ENCODE measurements around the gene SPON2.

Gene SPON2

GRCh38 chr4:1210241-1210841 lies 38.0 kb upstream of the SPON2 start:
- no peak overlapping the region for H3K4me3 ChIP-seq (ENCODE audit: low read length)
- no peak for DNase-seq (ENCODE audit: low read depth, low spot score)

GRCh38 chr4:1209821-1210220 lies 37.4 kb upstream of the SPON2 start:
- no peak for DNase-seq (ENCODE audit: low read depth, low spot score)
- no peak overlapping the region for H3K4me3 ChIP-seq (ENCODE audit: low read length)

GRCh38 chr4:1208970-1209704 lies 36.8 kb upstream of the SPON2 start:
- DNase-seq (ENCODE audit: low read depth, low spot score): no peak
- H3K4me3 ChIP-seq (ENCODE audit: low read length): no peak overlapping the region

GRCh38 chr4:1208266-1208961 lies 36.0 kb upstream of the SPON2 start:
- H3K4me3 ChIP-seq (ENCODE audit: low read length): no peak overlapping the region
- no peak for DNase-seq (ENCODE audit: low read depth, low spot score)

- no peak for DNase-seq (ENCODE audit: low read depth, low spot score)
- H3K4me3 ChIP-seq (ENCODE audit: low read length): no peak overlapping the region
Measured at GRCh38 chr4:1207603-1208265, 35.4 kb upstream of the SPON2 start.

GRCh38 chr4:1207157-1207470 lies 34.7 kb upstream of the SPON2 start:
- H3K4me3 ChIP-seq (ENCODE audit: low read length): no peak overlapping the region
- no peak for DNase-seq (ENCODE audit: low read depth, low spot score)

GRCh38 chr4:1206299-1207156 lies 34.1 kb upstream of the SPON2 start:
- no peak overlapping the region for H3K4me3 ChIP-seq (ENCODE audit: low read length)
- no peak for DNase-seq (ENCODE audit: low read depth, low spot score)

GRCh38 chr4:1205586-1206298 lies 33.4 kb upstream of the SPON2 start:
- DNase-seq (ENCODE audit: low read depth, low spot score): no peak
- H3K4me3 ChIP-seq (ENCODE audit: low read length): no peak overlapping the region

GRCh38 chr4:1204828-1205585 lies 32.6 kb upstream of the SPON2 start:
- no peak for DNase-seq (ENCODE audit: low read depth, low spot score)
- H3K4me3 ChIP-seq (ENCODE audit: low read length): no peak overlapping the region

- H3K4me3 ChIP-seq (ENCODE audit: low read length): no peak overlapping the region
- no peak for DNase-seq (ENCODE audit: low read depth, low spot score)
Measured at GRCh38 chr4:1204286-1204827, 32.0 kb upstream of the SPON2 start.

GRCh38 chr4:1203026-1203616 lies 30.7 kb upstream of the SPON2 start:
- no peak for DNase-seq (ENCODE audit: low read depth, low spot score)
- no peak overlapping the region for H3K4me3 ChIP-seq (ENCODE audit: low read length)

- peak overlapping the region; percentile 86 for H3K4me3 ChIP-seq (ENCODE audit: low read length)
- DNase-seq (ENCODE audit: low read depth, low spot score): no peak
Measured at GRCh38 chr4:1202526-1203011, 30.2 kb upstream of the SPON2 start.

- peak overlapping the region; percentile 86 for H3K4me3 ChIP-seq (ENCODE audit: low read length)
- peak; percentile 96 for DNase-seq (ENCODE audit: low read depth, low spot score)
Measured at GRCh38 chr4:1201851-1202525, 29.6 kb upstream of the SPON2 start.

- peak overlapping the region; percentile 86 for H3K4me3 ChIP-seq (ENCODE audit: low read length)
- DNase-seq (ENCODE audit: low read depth, low spot score): peak; percentile 52
Measured at GRCh38 chr4:1200425-1201035, 28.1 kb upstream of the SPON2 start.

- no peak for DNase-seq (ENCODE audit: low read depth, low spot score)
- H3K4me3 ChIP-seq (ENCODE audit: low read length): peak overlapping the region; percentile 86
Measured at GRCh38 chr4:1199556-1200331, 27.4 kb upstream of the SPON2 start.
